ENCODE results near the gene GEMIN8.

The GEMIN8 gene

GRCh38 chrX:14015941-14016340 lies 13.8 kb downstream of the GEMIN8 start:
- DNase-seq = no peak

GRCh38 chrX:14015294-14015693 lies 14.4 kb downstream of the GEMIN8 start:
- no peak for DNase-seq

DNA sequence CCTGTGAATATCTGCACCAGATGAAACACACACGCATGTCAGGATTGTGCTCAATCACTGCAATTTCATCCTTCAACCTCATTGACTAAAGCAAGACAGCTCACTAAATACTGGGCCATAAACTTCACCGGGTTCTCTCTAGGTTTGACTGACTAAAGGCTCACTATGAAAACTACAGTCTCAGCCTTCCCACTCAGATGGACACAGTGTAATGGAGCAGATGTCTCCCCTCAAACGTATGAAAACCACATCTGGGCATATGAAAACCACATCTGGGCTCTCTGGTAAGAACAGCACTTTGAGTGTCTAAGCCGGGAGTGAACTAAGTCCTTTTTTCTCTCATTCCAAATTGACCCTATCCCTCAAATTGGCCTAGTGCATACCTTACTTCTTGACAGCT lies 15.2 kb downstream of the GEMIN8 start:
- DNase-seq = no peak

GRCh38 chrX:14013054-14013453 lies 16.6 kb downstream of the GEMIN8 start:
- DNase-seq = no peak

GRCh38 chrX:14010566-14010965 lies 19.1 kb downstream of the GEMIN8 start:
- DNase-seq = no peak

- no peak for DNase-seq
These were observed 23.2 kb downstream of the GEMIN8 start for GRCh38 chrX:14006540-14006939.

DNA sequence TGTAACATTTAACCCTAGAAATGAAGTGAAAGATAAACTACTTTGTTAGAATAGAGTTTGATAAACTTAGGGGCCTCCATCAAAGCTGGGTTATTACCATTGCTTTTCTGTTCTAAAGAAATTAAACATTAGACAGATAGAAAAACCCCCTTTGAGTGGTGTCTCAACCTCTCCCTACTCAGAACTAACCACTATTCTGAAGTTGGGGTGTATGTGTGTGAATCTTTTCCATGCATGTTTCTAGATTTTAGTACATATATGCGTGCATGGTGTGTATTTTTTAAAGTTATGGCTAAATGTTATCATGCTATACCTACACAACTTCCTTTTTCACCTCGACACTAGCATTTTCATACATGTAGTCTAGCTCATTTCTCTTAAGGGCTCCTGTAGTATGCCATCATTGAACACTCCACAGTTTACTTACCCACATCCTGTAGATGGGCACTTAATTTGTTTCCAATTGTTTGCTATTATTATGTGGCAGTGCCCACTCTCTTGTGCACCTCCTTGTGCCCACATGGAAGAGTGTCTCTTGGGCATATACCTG lies 25.7 kb downstream of the GEMIN8 start:
- no peak for DNase-seq

GRCh38 chrX:14003028-14003427 lies 26.7 kb downstream of the GEMIN8 start:
- no peak for DNase-seq

GRCh38 chrX:13996650-13997049 lies 33.0 kb downstream of the GEMIN8 start:
- peak in 27 of 58 donors; percentile 1 to 63 (median 7) for DNase-seq

- no peak for DNase-seq
These were observed 35.1 kb downstream of the GEMIN8 start for GRCh38 chrX:13994536-13995080.

GRCh38 chrX:13994104-13994503 lies 35.6 kb downstream of the GEMIN8 start:
- DNase-seq = peak in 54 of 58 donors; percentile 3 to 82 (median 46)

GRCh38 chrX:13990126-13990800 lies 39.4 kb downstream of the GEMIN8 start:
- DNase-seq = peak in 22 of 58 donors; percentile 2 to 37 (median 10)

- no peak for DNase-seq
These were observed 43.8 kb downstream of the GEMIN8 start for GRCh38 chrX:13985697-13986435.

DNA sequence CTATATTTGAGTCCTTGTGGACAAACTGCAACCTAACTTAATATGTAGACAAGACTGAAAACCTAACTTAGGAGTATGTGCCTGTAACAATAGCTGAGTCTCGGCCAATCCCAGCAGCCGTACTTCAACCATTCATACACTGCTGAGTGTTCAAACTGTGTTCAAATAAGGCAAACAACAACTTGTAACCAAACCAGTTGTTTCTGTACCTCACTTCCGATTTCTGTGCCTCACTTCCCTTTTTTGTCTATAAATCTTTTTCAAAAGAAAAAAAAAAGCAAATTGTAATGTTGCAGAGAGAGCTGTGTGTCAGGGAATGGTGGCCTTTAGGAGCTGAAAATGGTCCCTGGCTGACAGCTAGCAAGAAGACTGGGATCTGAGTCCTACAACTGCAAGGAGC lies 46.0 kb downstream of the GEMIN8 start:
- no peak for DNase-seq

- DNase-seq = no peak
These were observed 61.5 kb downstream of the GEMIN8 start for GRCh38 chrX:13968198-13968597.

DNA sequence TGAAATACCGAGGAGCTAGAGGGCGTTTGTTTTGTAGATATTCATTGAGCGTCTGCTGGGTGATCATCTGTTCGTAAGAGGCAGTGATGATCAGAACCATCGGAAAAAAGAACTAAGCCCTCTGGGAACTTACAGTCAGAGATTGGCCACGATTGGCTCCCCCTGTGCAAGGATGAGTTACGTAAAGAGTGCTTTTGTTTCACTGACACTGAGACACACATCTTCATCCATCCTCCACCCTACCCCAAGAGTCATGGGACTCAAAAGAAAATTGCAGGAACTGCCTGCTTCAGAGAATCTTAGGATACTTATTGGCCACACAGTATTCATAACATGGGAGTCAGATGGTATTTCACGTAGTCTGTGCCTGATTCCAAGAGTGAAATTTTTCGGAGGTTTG lies 62.1 kb downstream of the GEMIN8 start:
- no peak for DNase-seq

GRCh38 chrX:13966793-13967125 lies 62.9 kb downstream of the GEMIN8 start:
- DNase-seq = no peak

GRCh38 chrX:13966071-13966792 lies 63.5 kb downstream of the GEMIN8 start:
- peak in 8 of 58 donors; percentile 0 to 12 (median 4) for DNase-seq

DNA sequence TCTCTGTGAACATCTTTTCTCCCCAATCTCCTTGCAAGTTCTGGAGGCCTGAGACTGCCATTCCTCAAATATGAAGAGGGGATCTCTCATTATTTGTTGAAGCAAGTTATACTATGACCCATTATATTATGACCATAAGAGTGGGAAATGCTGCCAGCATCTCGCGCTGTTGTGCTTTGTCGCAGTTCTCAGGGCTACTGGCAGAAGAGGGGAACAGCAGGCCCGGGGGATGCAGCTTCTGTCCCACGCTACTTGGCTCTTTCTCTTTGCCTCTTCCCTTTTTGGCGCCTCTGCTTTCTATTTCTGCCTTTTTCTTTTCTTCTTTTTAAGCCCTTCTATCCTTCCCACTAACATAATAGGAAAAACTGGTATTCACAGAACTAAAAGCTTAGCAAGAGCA lies 64.2 kb downstream of the GEMIN8 start:
- DNase-seq = peak in 44 of 58 donors; percentile 0 to 59 (median 15)

DNA sequence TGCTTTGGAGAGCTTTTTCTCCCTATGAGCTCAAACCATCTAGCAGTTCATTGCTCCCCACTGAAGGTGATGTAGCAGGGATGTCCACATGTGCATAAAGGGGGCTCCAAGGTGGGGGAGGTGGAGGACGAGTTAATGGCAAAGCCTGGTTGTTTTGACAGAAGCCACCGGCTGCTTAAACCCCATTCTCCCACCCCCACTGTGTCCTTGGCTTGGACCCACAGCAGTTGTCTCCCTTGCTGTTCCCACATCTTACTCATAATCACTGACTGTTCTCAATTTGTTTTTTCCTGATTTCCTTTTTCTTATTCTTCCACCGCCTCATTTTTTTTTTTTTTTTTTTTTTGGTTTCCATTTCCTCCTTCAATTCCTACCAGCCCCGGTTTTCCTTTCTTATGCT lies 72.7 kb downstream of the GEMIN8 start:
- peak in 2 of 58 donors; percentile 1 to 8 for DNase-seq
